Trophoblast cell (in vitro differentiated cells and primary cell): ENCODE data around the gene PDE11A.

Experiments
- DNase-seq, 2 donors: peaks; one replicate each; pipeline ENCODE4 v3.0.0-alpha.2; 2016
- H2AFZ ChIP-seq: 2 replicates; pipeline ENCODE4 v1.6.1; 2013; ENCODE audit warnings: low read length, moderate library complexity, mild to moderate bottlenecking; ENCODE audit not compliant: insufficient read depth, poor library complexity
- H2AK5ac ChIP-seq: 2 replicates; pipeline ENCODE4 v1.6.1; 2013; ENCODE audit warnings: mild to moderate bottlenecking, low read length
- H2BK120ac ChIP-seq: 2 replicates; pipeline ENCODE4 v1.6.1; 2013; ENCODE audit warnings: low read length, mild to moderate bottlenecking, moderate library complexity; ENCODE audit not compliant: insufficient read depth, poor library complexity
- H2BK12ac ChIP-seq: 2 replicates; pipeline ENCODE4 v1.6.1; 2013; ENCODE audit warnings: mild to moderate bottlenecking, low read length, moderate library complexity
- H2BK5ac ChIP-seq: 2 replicates; pipeline ENCODE4 v1.6.1; 2013; ENCODE audit warnings: low read length, low read depth, moderate library complexity, mild to moderate bottlenecking; ENCODE audit not compliant: poor library complexity
- H3K14ac ChIP-seq: 2 replicates; pipeline ENCODE4 v1.6.1; 2013; ENCODE audit warnings: mild to moderate bottlenecking, low read length
- H3K18ac ChIP-seq: 2 replicates; pipeline ENCODE4 v1.6.1; 2013; ENCODE audit warnings: mild to moderate bottlenecking, low read length
- H3K23ac ChIP-seq: 2 replicates; pipeline ENCODE4 v1.6.1; 2013; ENCODE audit warnings: low read length
- H3K27ac ChIP-seq: 2 replicates; pipeline ENCODE4 v1.5.1; 2013; ENCODE audit warnings: low read depth, mild to moderate bottlenecking, inconsistent platforms, low read length, moderate library complexity
- H3K27me3 ChIP-seq: 2 replicates; pipeline ENCODE4 v1.6.1; 2013; ENCODE audit warnings: inconsistent platforms, mild to moderate bottlenecking, low read length, moderate library complexity; ENCODE audit not compliant: insufficient read depth
- H3K36me3 ChIP-seq, 2 experiments: 1 replicate in 1 of 2; 2 replicates in 1 of 2; pipeline ENCODE4 v1.6.1; 2013; ENCODE audit warnings: low read length in 2 of 2, mild to moderate bottlenecking in 2 of 2, moderate library complexity in 1 of 2; ENCODE audit not compliant: insufficient read depth in 2 of 2, control insufficient read depth in 1 of 2
- H3K4ac ChIP-seq: 2 replicates; pipeline ENCODE4 v1.6.1; 2013; ENCODE audit warnings: low read depth, mild to moderate bottlenecking, low read length, moderate library complexity
- H3K4me1 ChIP-seq, 2 experiments: 1 replicate in 1 of 2; 2 replicates in 1 of 2; pipeline ENCODE4 v1.6.1; 2013; ENCODE audit warnings: low read length in 2 of 2, mild to moderate bottlenecking in 2 of 2, moderate library complexity in 1 of 2; ENCODE audit not compliant: insufficient read depth in 2 of 2, control insufficient read depth in 1 of 2
- H3K4me2 ChIP-seq: 2 replicates; pipeline ENCODE4 v1.6.1; 2013; ENCODE audit warnings: inconsistent platforms, mild to moderate bottlenecking, low read length, moderate library complexity
- H3K4me3 ChIP-seq: 2 replicates; pipeline ENCODE4 v1.5.1; 2013; ENCODE audit warnings: mild to moderate bottlenecking, low read depth, low read length, inconsistent platforms
- H3K79me1 ChIP-seq: one replicate; pipeline ENCODE4 v1.6.1; 2013; ENCODE audit warnings: low read length
- H3K79me2 ChIP-seq: 2 replicates; pipeline ENCODE4 v1.6.1; 2013; ENCODE audit warnings: low read length, mild to moderate bottlenecking; ENCODE audit not compliant: control insufficient read depth, insufficient read depth, poor library complexity
- H3K9ac ChIP-seq: 2 replicates; pipeline ENCODE4 v1.6.1; 2013; ENCODE audit warnings: mild to moderate bottlenecking, low read length
- H3K9me3 ChIP-seq: 2 replicates; pipeline ENCODE4 v1.6.1; 2013; ENCODE audit warnings: low read depth, mild to moderate bottlenecking, control low read depth, inconsistent platforms, low read length; ENCODE audit not compliant: insufficient read depth
- H4K12ac ChIP-seq: 2 replicates; pipeline ENCODE4 v1.6.1; 2013; ENCODE audit warnings: low read depth, mild to moderate bottlenecking, low read length, moderate library complexity
- H4K8ac ChIP-seq: 2 replicates; pipeline ENCODE4 v1.6.1; 2013; ENCODE audit warnings: low read depth, mild to moderate bottlenecking, low read length, moderate library complexity
- H4K91ac ChIP-seq: one replicate; pipeline ENCODE4 v1.6.1; 2013; ENCODE audit warnings: low read depth, mild to moderate bottlenecking, low read length, moderate library complexity
- WGBS: extraction: QIAGEN DNeasy Blood & Tissue Kit; methylation state at CpG from one replicate; pipeline ENCODE4 v1.1.7; 2013; ENCODE audit warnings: missing lambda C conversion rate; ENCODE audit not compliant: insufficient read length, insufficient coverage; ENCODE audit errors: extremely low coverage; 5-methylcytosine and 5-hydroxymethylcytosine counted together

The PDE11A gene

GRCh38 chr2:177616066-177616465 lies 456.5 kb downstream of the PDE11A start:
- Histone ChIP-seq H3K79me2 (peaks cover 2% of the 10 kb centered on the region), H3K27ac (no peak overlapping the region)

GRCh38 chr2:177612659-177613058 lies 459.9 kb downstream of the PDE11A start:
- no peak overlapping the region for H2AK5ac ChIP-seq
- no peaks in the 10 kb centered on the region for H3K79me1 ChIP-seq
- no peak overlapping the region for H2BK120ac ChIP-seq
- no peak overlapping the region for H3K23ac ChIP-seq
- H3K18ac ChIP-seq, result no peak overlapping the region
- H3K9me3 ChIP-seq, result no peaks in the 10 kb centered on the region
- H3K36me3 ChIP-seq, result no peaks in the 10 kb centered on the region
- H3K14ac ChIP-seq, result no peak overlapping the region
- H3K27me3 ChIP-seq, result no peaks in the 10 kb centered on the region
- H2BK5ac ChIP-seq, result no peak overlapping the region
- no peak overlapping the region for H3K27ac ChIP-seq
- no peak overlapping the region for H3K4ac ChIP-seq
- no peak overlapping the region for H3K4me2 ChIP-seq
- H3K4me3 ChIP-seq, result no peak overlapping the region
- no peak overlapping the region for H4K8ac ChIP-seq
- H3K9ac ChIP-seq, result no peak overlapping the region
- DNase-seq, result no peak
- H2AFZ ChIP-seq, result no peak overlapping the region
- no peak overlapping the region for H4K12ac ChIP-seq
- peaks cover 0 to under 1% of the 10 kb centered on the region in 2 experiments for H3K4me1 ChIP-seq
- no peak overlapping the region for H4K91ac ChIP-seq
- no CpG with 5 or more reads among the region's 4 CpGs for WGBS
- no peak overlapping the region for H2BK12ac ChIP-seq
- no peaks in the 10 kb centered on the region for H3K79me2 ChIP-seq

More at GRCh38 chr2:177616066-177616465, 456.5 kb downstream of the PDE11A start:
- no peak overlapping the region for H3K4ac ChIP-seq
- H4K8ac ChIP-seq, result no peak overlapping the region
- no peaks in the 10 kb centered on the region for H3K9me3 ChIP-seq
- no peak for DNase-seq
- peaks cover 0 to 5% of the 10 kb centered on the region in 2 experiments for H3K4me1 ChIP-seq
- H2AFZ ChIP-seq, result no peak overlapping the region
- WGBS, result no CpG with 5 or more reads among the region's 4 CpGs
- no peak overlapping the region for H4K91ac ChIP-seq
- no peak overlapping the region for H3K23ac ChIP-seq
- H2BK12ac ChIP-seq, result no peak overlapping the region
- H3K9ac ChIP-seq, result no peak overlapping the region
- H3K4me3 ChIP-seq, result no peak overlapping the region
- H3K14ac ChIP-seq, result no peak overlapping the region
- H2AK5ac ChIP-seq, result no peak overlapping the region
- H3K27me3 ChIP-seq, result no peaks in the 10 kb centered on the region
- no peak overlapping the region for H3K18ac ChIP-seq
- no peak overlapping the region for H2BK120ac ChIP-seq
- H3K79me1 ChIP-seq, result peaks cover 5% of the 10 kb centered on the region
- no peak overlapping the region for H3K4me2 ChIP-seq
- H2BK5ac ChIP-seq, result no peak overlapping the region
- no peaks in the 10 kb centered on the region for H3K36me3 ChIP-seq
- H4K12ac ChIP-seq, result no peak overlapping the region

GRCh38 chr2:177611310-177611886 lies 461.2 kb downstream of the PDE11A start:
- Histone ChIP-seq H3K27me3 (no peaks in the 10 kb centered on the region), H3K4me3 (no peak overlapping the region), H3K14ac (no peak overlapping the region), H3K9ac (no peak overlapping the region), H2BK120ac (no peak overlapping the region), H4K91ac (no peak overlapping the region), H2BK5ac (no peak overlapping the region), H3K4ac (no peak overlapping the region), H3K79me1 (no peaks in the 10 kb centered on the region), H3K23ac (no peak overlapping the region), H2AK5ac (no peak overlapping the region), H4K8ac (no peak overlapping the region), H2AFZ (no peak overlapping the region), H4K12ac (no peak overlapping the region), H3K18ac (no peak overlapping the region), H3K36me3 (no peaks in the 10 kb centered on the region), H3K27ac (no peak overlapping the region), H3K9me3 (no peaks in the 10 kb centered on the region), H3K79me2 (no peaks in the 10 kb centered on the region), H3K4me1 (no peaks in the 10 kb centered on the region), H3K4me2 (no peak overlapping the region), H2BK12ac (no peak overlapping the region)
- WGBS, result no CpG with 5 or more reads among the region's 6 CpGs
- no peak for DNase-seq

- no peak overlapping the region for H2BK5ac ChIP-seq
- no peak overlapping the region for H2BK120ac ChIP-seq
- DNase-seq, result no peak
- no peaks in the 10 kb centered on the region for H3K36me3 ChIP-seq
- no peak overlapping the region for H3K9ac ChIP-seq
- H3K27ac ChIP-seq, result no peak overlapping the region
- no peaks in the 10 kb centered on the region for H3K4me1 ChIP-seq
- H3K27me3 ChIP-seq, result no peaks in the 10 kb centered on the region
- no peaks in the 10 kb centered on the region for H3K79me2 ChIP-seq
- no peak overlapping the region for H3K14ac ChIP-seq
- H3K4ac ChIP-seq, result no peak overlapping the region
- H3K9me3 ChIP-seq, result no peaks in the 10 kb centered on the region
- H3K4me2 ChIP-seq, result no peak overlapping the region
- H2BK12ac ChIP-seq, result no peak overlapping the region
- H3K79me1 ChIP-seq, result no peaks in the 10 kb centered on the region
- H2AFZ ChIP-seq, result no peak overlapping the region
- WGBS, result no CpG with 5 or more reads among the region's 1 CpG
- no peak overlapping the region for H4K12ac ChIP-seq
- no peak overlapping the region for H2AK5ac ChIP-seq
- H3K4me3 ChIP-seq, result no peak overlapping the region
- H4K8ac ChIP-seq, result no peak overlapping the region
- H3K23ac ChIP-seq, result no peak overlapping the region
- no peak overlapping the region for H3K18ac ChIP-seq
- no peak overlapping the region for H4K91ac ChIP-seq
Measured at GRCh38 chr2:177610813-177611212, 461.8 kb downstream of the PDE11A start.
